IgD-negative memory B cell (primary cell): ENCODE measurements around the gene RTL10. TPM values are rescaled to one million over a fixed set of nuclear protein-coding genes. Genes with fewer than 3 reads are reported as not detected.

Experiments used
- H3K27ac Mint-ChIP-seq, 3 donors: one replicate each; pipeline ENCODE4 v1.8.0; 2020 to 2022; ENCODE audit warnings: mild to moderate bottlenecking in 3 of 3, mixed read lengths in 3 of 3, moderate library complexity in 1 of 3
- H3K27me3 Mint-ChIP-seq: one replicate; pipeline ENCODE4 v1.8.0; 2021; ENCODE audit warnings: mixed read lengths
- H3K36me3 Mint-ChIP-seq: one replicate; pipeline ENCODE4 v1.8.0; 2020; ENCODE audit warnings: mild to moderate bottlenecking, mixed read lengths
- H3K4me1 Mint-ChIP-seq, 3 donors: one replicate each; pipeline ENCODE4 v1.8.0; 2020 to 2022; ENCODE audit warnings: mixed read lengths in 3 of 3, mild to moderate bottlenecking in 1 of 3
- H3K4me3 Mint-ChIP-seq, 4 donors: one replicate each; pipeline ENCODE4 v1.8.0; 2020 to 2022; ENCODE audit warnings: mild to moderate bottlenecking in 4 of 4, mixed read lengths in 4 of 4, moderate library complexity in 3 of 4
- H3K9me3 Mint-ChIP-seq, 3 donors: one replicate each; pipeline ENCODE4 v1.8.0; 2020 to 2021; ENCODE audit warnings: mixed read lengths in 3 of 3, mild to moderate bottlenecking in 1 of 3
- polyA plus RNA-seq: library from polyadenylated mRNA; unstranded; fragments of 300-500 nt; fragmentation: Illumina TruSeq; gene quantifications from one replicate; pipeline ENCODE4 v1.2.3, GENCODE V29; 2021

RTL10 gene
- polyA plus RNA-seq, 1 donor from 2014 or later, result 7.3 TPM

DNA sequence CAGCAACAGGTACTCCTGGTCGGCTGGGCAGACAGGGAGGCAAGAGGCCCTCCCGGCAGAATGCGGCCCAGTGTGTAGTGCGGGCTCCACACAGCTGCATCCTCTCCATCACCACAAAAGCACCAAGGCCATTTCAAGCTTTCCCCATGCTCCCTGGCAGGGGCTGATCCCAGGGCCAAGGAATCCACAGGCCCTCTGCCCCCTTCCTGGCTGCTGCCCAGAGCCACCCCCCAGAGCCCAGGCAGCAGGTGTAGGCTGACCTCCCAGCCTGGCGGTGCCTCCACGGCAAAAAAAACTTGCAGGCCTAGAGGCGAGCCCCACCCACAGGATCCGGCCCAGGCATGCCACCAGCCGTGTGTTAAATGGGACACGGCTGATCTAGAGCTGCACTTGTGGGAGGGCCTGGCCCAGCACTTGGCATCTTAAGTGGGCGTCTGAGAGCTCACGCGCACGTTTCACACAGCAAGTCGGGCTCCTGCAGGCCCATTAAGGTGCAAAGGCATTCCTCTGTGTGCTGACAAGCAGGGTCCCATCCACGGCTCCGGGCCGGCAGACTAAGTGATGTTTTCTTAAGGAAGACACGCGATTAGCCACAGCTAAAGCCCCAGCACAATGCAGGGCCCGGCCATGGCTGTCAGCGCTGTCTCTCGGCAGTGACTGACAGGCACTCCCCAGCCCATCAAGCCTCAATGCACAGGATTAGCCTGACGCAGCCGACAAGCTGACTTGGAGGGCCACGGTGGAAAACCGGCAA lies 19.8 kb upstream of the RTL10 start:
- Mint-ChIP-seq H3K4me1 (no peaks in the 10 kb centered on the region), H3K36me3 (peaks cover 2% of the 10 kb centered on the region), H3K4me3 (no peak overlapping the region), H3K9me3 (no peaks in the 10 kb centered on the region), H3K27me3 (no peaks in the 10 kb centered on the region), H3K27ac (no peak overlapping the region)

DNA sequence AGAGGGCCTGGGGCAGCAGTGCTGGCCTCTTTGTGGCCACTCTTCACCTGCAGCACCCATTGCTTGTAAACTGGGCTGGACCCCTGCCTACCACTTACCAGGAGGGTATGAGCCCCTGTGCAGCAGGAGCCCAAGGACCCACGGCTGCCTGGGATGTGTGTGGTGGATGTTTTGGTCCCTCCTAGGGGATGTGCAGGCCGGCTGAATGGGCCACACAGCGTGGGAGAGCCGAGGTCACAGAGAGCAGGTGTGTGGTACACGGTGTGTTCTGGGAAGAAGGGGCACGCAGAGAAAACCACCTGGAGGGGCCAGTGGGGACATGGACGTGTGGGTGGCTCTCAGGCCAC lies 19.3 kb upstream of the RTL10 start:
- Mint-ChIP-seq H3K27me3 (no peaks in the 10 kb centered on the region), H3K4me1 (no peaks in the 10 kb centered on the region), H3K36me3 (peaks cover 1% of the 10 kb centered on the region), H3K27ac (no peak overlapping the region), H3K4me3 (no peak overlapping the region), H3K9me3 (no peaks in the 10 kb centered on the region)

DNA sequence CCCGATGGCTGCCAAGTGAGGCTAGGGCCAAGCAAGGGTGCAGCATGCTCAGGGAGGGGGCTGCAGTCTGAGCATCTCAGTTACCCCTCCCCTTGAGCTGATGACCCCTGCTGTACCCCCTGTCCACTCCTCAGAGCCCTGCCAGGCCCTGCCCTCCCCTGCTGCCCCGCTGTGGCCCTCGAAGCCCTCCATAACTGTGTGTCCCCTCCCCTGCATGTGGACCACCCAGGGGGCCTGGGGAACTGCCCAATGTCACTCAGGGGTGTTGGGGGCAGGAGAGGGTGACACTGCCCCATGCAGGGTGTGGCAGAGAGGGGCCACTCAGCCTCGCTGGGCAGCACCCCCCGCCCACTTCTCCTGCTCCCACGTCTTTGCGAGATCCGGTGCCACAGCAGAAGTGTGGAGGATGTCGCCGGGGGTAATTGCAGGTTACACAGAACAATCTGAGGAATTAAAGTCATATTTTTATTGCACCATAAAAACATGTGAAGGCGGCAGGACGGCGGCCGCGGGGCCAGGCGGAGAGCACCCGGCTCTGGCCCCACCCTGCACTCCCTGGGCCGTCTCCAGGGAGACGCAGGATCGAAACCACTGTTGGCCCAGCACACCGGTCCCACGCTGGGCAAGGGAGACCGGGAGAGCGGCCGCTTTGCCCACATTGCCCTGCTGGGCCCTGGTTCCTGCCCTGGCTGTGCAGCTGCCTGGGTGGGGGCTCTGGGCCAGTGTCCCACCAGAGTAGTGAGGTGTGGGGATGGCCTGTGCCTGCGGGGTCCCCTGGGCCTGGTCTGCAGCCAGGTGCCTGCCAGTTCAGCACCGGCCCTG lies 18.7 kb upstream of the RTL10 start:
- H3K4me3 Mint-ChIP-seq, result no peak overlapping the region
- H3K27ac Mint-ChIP-seq, result no peak overlapping the region
- H3K9me3 Mint-ChIP-seq, result no peaks in the 10 kb centered on the region
- H3K36me3 Mint-ChIP-seq, result no peaks in the 10 kb centered on the region
- H3K4me1 Mint-ChIP-seq, result no peaks in the 10 kb centered on the region
- no peaks in the 10 kb centered on the region for H3K27me3 Mint-ChIP-seq

DNA sequence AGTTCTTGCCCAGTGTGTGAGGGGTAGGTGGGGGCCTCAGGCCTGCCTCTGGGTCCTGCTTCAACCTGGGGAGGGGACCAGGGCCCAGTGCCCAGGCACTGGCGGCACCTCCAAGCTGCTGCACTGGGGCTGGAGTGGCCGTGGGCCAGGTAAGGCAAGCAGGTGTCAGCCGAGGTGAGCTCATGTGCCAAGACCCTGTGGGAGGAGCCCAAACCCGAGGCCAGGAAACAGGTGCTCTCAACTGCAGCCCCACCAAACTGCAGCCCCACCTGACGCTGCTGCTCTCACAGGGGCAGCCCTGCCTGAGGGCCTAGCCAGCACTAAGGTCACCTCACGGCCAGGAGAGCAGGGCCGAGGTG lies 18.1 kb upstream of the RTL10 start:
- no peak overlapping the region for H3K4me3 Mint-ChIP-seq
- H3K27me3 Mint-ChIP-seq, result no peaks in the 10 kb centered on the region
- H3K27ac Mint-ChIP-seq, result no peak overlapping the region
- H3K4me1 Mint-ChIP-seq, result no peaks in the 10 kb centered on the region
- H3K36me3 Mint-ChIP-seq, result no peaks in the 10 kb centered on the region
- H3K9me3 Mint-ChIP-seq, result no peaks in the 10 kb centered on the region

DNA sequence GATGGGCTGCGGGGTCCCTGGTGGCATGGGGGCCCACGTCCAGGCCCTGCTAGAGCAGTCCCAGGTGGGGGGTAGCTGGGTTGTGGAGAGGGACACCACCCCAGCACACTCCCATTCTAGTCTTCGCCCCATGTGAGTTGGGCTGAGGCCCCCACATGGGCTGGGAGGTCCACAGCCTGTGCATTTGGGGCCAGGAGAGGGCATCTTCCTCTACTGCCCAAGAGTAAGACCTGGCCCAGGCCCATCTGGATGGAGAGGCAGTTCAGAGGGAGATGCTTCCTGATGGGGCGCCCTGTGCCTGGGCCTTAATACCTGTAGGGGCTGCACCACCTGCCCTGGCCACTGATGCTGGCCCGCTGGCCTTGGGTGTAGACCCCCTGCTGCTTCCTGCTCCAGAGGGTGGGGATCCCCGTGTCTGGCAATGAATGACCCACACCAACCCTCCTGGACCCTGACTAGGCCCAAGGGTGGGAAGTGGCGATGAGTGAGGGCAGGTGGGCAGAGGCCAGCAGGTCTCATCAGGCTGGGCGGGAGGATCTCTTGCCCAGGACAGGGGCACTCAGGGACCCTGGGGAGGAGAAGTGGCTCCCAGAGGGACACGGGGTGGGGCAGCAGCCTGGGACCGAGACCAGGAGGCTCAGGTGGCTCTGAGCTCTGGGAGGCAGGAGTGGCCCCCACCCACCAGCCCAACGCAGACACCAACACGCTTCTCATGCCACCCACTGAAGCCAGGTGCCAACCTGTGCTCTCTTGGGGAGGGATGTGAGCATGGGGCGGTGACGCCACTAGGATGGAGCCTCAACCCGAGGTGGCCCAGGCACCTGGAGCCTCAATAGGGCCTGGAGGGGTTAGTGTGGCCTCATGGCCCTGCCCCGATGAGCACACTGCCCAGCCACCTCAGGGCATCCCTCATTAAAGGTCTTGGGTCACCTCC lies 17.4 kb upstream of the RTL10 start:
- Mint-ChIP-seq H3K4me3 (no peak overlapping the region), H3K27ac (no peak overlapping the region), H3K36me3 (no peaks in the 10 kb centered on the region), H3K9me3 (no peaks in the 10 kb centered on the region), H3K4me1 (no peaks in the 10 kb centered on the region), H3K27me3 (no peaks in the 10 kb centered on the region)

- Mint-ChIP-seq H3K36me3 (no peaks in the 10 kb centered on the region), H3K27me3 (no peaks in the 10 kb centered on the region), H3K4me3 (no peak overlapping the region), H3K27ac (no peak overlapping the region), H3K9me3 (no peaks in the 10 kb centered on the region), H3K4me1 (no peaks in the 10 kb centered on the region)
These were observed 16.6 kb upstream of the RTL10 start for GRCh38 chr22:19871023-19871844.

DNA sequence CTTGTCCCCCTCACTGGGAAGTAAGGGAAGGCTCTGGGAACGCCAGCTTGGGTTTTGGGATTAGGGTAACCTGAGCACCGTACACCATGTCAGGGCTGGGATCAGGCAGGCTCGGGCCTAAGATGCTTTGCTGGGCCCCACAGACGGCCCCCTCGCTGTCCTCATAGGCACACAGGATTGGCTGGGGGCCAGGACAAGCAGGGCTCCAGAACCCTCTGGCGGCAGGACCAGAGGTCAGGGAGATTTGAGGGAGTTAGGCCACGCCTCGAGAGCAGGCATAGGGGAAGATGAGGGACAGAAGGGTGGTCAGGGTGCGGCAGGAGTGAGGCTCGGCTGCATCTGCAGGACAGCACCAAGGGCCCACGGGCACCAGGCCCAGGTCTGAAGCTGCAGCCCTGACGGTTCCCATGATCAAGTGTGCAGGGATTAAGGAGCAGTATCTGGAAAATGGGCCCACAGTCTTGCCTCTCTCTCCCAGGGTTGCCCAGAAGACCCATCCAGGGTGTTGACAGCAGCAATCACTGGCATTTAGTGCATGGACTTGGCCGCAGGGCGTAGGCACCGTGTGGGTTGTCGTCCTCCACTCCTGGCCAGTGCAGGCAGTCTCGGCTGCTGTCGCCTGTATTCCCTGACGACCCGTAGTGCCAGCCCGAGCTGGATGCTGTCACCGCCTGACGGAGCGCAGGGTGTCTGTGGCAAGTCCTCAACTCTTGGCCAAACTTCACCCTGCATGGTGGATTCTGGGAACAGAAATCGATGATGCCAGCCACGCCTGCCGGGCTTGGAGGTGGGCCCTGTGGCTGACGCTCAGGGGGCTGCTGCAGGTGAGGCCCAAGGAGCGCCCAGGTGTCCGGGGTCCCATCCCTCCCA lies 15.7 kb upstream of the RTL10 start:
- Mint-ChIP-seq H3K4me1 (no peaks in the 10 kb centered on the region), H3K36me3 (no peaks in the 10 kb centered on the region), H3K9me3 (no peaks in the 10 kb centered on the region), H3K27ac (peak overlapping the region in 1 of 3 donors; percentile 31), H3K27me3 (no peaks in the 10 kb centered on the region), H3K4me3 (no peak overlapping the region)

DNA sequence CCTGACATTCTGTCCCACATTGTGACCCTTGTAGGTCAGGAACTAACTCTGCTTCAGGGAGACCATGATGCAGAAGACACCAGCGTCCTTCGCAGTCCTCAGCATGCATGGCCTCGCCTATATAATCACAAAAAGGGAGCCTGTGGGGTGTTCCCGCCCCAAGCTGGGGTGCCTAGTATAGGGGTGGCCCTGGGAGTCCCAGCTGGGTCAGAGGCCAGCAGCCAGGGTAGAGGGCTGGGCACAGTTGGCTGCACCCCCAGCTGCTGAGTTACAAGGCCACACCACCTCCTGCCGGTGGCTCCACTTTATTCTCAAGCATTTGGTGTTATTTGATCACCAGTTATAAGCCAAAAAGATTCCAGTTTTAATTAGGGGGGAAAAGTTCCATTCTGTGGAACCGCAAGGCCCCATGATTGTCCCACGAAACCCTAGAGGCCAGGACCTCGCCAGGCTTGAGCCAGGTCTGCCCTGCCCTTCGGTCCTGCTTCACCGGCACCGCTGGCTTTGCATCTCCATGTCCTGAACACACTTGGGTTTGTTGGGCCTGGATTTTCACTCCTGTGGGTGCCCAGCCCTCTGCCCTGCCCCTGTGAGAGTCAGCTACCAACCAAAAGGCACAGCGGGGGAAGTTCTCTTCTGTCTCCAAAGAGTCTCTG lies 15.0 kb upstream of the RTL10 start:
- Mint-ChIP-seq H3K27ac (no peak overlapping the region), H3K36me3 (no peaks in the 10 kb centered on the region), H3K4me3 (no peak overlapping the region), H3K4me1 (no peaks in the 10 kb centered on the region), H3K27me3 (no peaks in the 10 kb centered on the region), H3K9me3 (no peaks in the 10 kb centered on the region)

GRCh38 chr22:19868773-19869471 lies 14.2 kb upstream of the RTL10 start:
- Mint-ChIP-seq H3K27me3 (no peaks in the 10 kb centered on the region), H3K4me1 (no peaks in the 10 kb centered on the region), H3K36me3 (no peaks in the 10 kb centered on the region), H3K9me3 (no peaks in the 10 kb centered on the region), H3K4me3 (no peak overlapping the region), H3K27ac (no peak overlapping the region)

DNA sequence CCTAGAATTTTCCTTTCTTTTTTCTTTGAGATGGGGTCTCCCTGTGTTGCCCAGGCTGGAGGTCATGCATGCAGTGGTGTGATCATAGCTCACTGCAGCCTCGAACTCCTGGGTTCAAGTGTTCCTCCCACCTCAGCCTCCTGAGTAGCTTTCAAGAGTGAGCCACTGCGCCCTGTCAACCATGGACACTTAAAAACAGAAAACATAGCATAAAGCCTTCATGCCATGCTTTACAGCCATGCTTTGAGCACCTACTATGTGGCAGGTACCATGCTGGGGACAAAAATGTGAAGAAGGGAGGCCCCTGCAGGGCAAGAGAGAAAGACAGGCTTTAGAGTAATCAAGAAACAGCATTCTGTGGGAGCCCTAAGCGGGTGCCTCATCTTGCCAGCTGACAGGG lies 13.7 kb upstream of the RTL10 start:
- Mint-ChIP-seq H3K27ac (peak overlapping the region in 1 of 3 donors; percentile 31), H3K9me3 (no peaks in the 10 kb centered on the region), H3K36me3 (peaks cover 2% of the 10 kb centered on the region), H3K27me3 (no peaks in the 10 kb centered on the region), H3K4me3 (no peak overlapping the region), H3K4me1 (no peaks in the 10 kb centered on the region)

- peak overlapping the region in 1 of 3 donors; percentile 31 for H3K27ac Mint-ChIP-seq
- no peaks in the 10 kb centered on the region for H3K27me3 Mint-ChIP-seq
- H3K4me3 Mint-ChIP-seq, result no peak overlapping the region
- no peaks in the 10 kb centered on the region for H3K4me1 Mint-ChIP-seq
- H3K36me3 Mint-ChIP-seq, result peaks cover 3% of the 10 kb centered on the region
- H3K9me3 Mint-ChIP-seq, result no peaks in the 10 kb centered on the region
These were observed 12.9 kb upstream of the RTL10 start for GRCh38 chr22:19867617-19868016.

- no peaks in the 10 kb centered on the region for H3K9me3 Mint-ChIP-seq
- H3K4me3 Mint-ChIP-seq, result no peak overlapping the region
- H3K27ac Mint-ChIP-seq, result peak overlapping the region in 1 of 3 donors; percentile 10
- no peaks in the 10 kb centered on the region for H3K27me3 Mint-ChIP-seq
- peaks cover 3% of the 10 kb centered on the region for H3K36me3 Mint-ChIP-seq
- H3K4me1 Mint-ChIP-seq, result no peaks in the 10 kb centered on the region
These were observed 12.0 kb upstream of the RTL10 start for GRCh38 chr22:19866665-19867009.
